ENCODE measurements around the gene ARHGEF3.

The ARHGEF3 gene

GRCh38 chr3:56747150-56747549 lies 54.6 kb downstream of the ARHGEF3 start:
- H3K4me1 ChIP-seq (ENCODE audit: low read length) = no peaks in the 10 kb centered on the region

DNA sequence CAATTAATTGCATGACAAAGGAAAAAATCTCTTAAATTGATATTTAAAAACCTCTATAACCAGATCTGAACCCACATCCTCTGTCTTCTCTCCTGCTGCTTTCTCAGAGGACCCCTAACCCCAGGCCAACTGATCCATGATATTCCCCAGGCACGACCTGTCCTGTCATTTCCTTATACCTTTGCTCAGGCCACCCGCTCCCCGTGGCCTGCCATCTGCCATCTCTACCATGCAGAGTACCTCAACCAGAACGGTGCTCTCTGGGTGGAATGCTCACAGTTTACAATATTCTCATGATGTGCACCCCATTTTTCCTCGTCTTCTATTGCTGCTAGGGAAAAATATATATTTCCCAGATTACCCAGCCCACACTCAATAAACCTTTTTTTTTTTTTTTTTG lies 57.7 kb downstream of the ARHGEF3 start:
- H3K9ac ChIP-seq (ENCODE audit: low read length) = no peak overlapping the region
- DNase-seq = no peak
- no peak overlapping the region for H3K4me2 ChIP-seq (ENCODE audit: low read depth, low read length)
- no peaks in the 10 kb centered on the region for H4K20me1 ChIP-seq (ENCODE audit: insufficient read depth, low read length)
- no peak overlapping the region for H3K4me3 ChIP-seq (ENCODE audit: low read length)
- no peaks in the 10 kb centered on the region for H3K9me2 ChIP-seq (replicated peaks; ENCODE audit: insufficient read depth, low read length)
- H3K27ac ChIP-seq (ENCODE audit: low read length) = no peak overlapping the region
- H2AFZ ChIP-seq (ENCODE audit: low read length) = no peak overlapping the region
- H3K27me3 ChIP-seq (replicated peaks; ENCODE audit: insufficient read depth, low read length) = no peaks in the 10 kb centered on the region
- H3K9me3 ChIP-seq (replicated peaks; ENCODE audit: insufficient read depth, low read length) = no peaks in the 10 kb centered on the region
- no peaks in the 10 kb centered on the region for H3F3A ChIP-seq (ENCODE audit: insufficient read depth, low read length)
- no peaks in the 10 kb centered on the region for H3K4me1 ChIP-seq (ENCODE audit: low read length)
- H3K36me3 ChIP-seq (replicated peaks; ENCODE audit: insufficient read depth, low read length) = no peaks in the 10 kb centered on the region
- no peak for TF ChIP-seq EZH2phosphoT487 (IDR thresholded peaks at IDR 0.05; ENCODE audit: low read length)
- no peak for TF ChIP-seq EZH2 (optimal IDR thresholded peaks at IDR 0.05; ENCODE audit: low read depth, low read length)
- no peak for TF ChIP-seq CTCF (IDR thresholded peaks at IDR 0.05; ENCODE audit: low read length)
- H3K79me2 ChIP-seq (ENCODE audit: low read length) = no peaks in the 10 kb centered on the region

More at GRCh38 chr3:56747150-56747549, 54.6 kb downstream of the ARHGEF3 start:
- no peak for DNase-seq
- Histone ChIP-seq H3K36me3 (replicated peaks; ENCODE audit: insufficient read depth, low read length) (0 out of 2 replicates have a peak, but pooled peaks cover 2% of the 10 kb centered on the region), H3K4me2 (ENCODE audit: low read depth, low read length) (no peak overlapping the region), H3K9me2 (replicated peaks; ENCODE audit: insufficient read depth, low read length) (no peaks in the 10 kb centered on the region), H3F3A (ENCODE audit: insufficient read depth, low read length) (no peaks in the 10 kb centered on the region), H3K9ac (ENCODE audit: low read length) (no peak overlapping the region), H3K27me3 (replicated peaks; ENCODE audit: insufficient read depth, low read length) (no peaks in the 10 kb centered on the region), H2AFZ (ENCODE audit: low read length) (no peak overlapping the region), H3K27ac (ENCODE audit: low read length) (no peak overlapping the region), H3K79me2 (ENCODE audit: low read length) (no peaks in the 10 kb centered on the region), H4K20me1 (ENCODE audit: insufficient read depth, low read length) (no peaks in the 10 kb centered on the region), H3K9me3 (replicated peaks; ENCODE audit: insufficient read depth, low read length) (no peaks in the 10 kb centered on the region), H3K4me3 (ENCODE audit: low read length) (no peak overlapping the region)
- TF ChIP-seq CTCF (IDR thresholded peaks at IDR 0.05; ENCODE audit: low read length) (no peak), EZH2phosphoT487 (IDR thresholded peaks at IDR 0.05; ENCODE audit: low read length) (no peak), EZH2 (optimal IDR thresholded peaks at IDR 0.05; ENCODE audit: low read depth, low read length) (no peak)

GRCh38 chr3:56742887-56743286 lies 58.9 kb downstream of the ARHGEF3 start:
- no peaks in the 10 kb centered on the region for H3K79me2 ChIP-seq (ENCODE audit: low read length)
- H2AFZ ChIP-seq (ENCODE audit: low read length) = no peak overlapping the region
- no peak overlapping the region for H3K4me2 ChIP-seq (ENCODE audit: low read depth, low read length)
- H3K36me3 ChIP-seq (replicated peaks; ENCODE audit: insufficient read depth, low read length) = no peaks in the 10 kb centered on the region
- no peaks in the 10 kb centered on the region for H4K20me1 ChIP-seq (ENCODE audit: insufficient read depth, low read length)
- no peaks in the 10 kb centered on the region for H3K9me2 ChIP-seq (replicated peaks; ENCODE audit: insufficient read depth, low read length)
- H3K9me3 ChIP-seq (replicated peaks; ENCODE audit: insufficient read depth, low read length) = no peaks in the 10 kb centered on the region
- no peaks in the 10 kb centered on the region for H3K27me3 ChIP-seq (replicated peaks; ENCODE audit: insufficient read depth, low read length)
- H3F3A ChIP-seq (ENCODE audit: insufficient read depth, low read length) = no peaks in the 10 kb centered on the region
- H3K4me1 ChIP-seq (ENCODE audit: low read length) = no peaks in the 10 kb centered on the region
- no peak overlapping the region for H3K4me3 ChIP-seq (ENCODE audit: low read length)
- no peak for DNase-seq
- no peak for TF ChIP-seq EZH2 (optimal IDR thresholded peaks at IDR 0.05; ENCODE audit: low read depth, low read length)
- no peak for TF ChIP-seq EZH2phosphoT487 (IDR thresholded peaks at IDR 0.05; ENCODE audit: low read length)
- no peak for TF ChIP-seq CTCF (IDR thresholded peaks at IDR 0.05; ENCODE audit: low read length)
- H3K27ac ChIP-seq (ENCODE audit: low read length) = no peak overlapping the region
- H3K9ac ChIP-seq (ENCODE audit: low read length) = no peak overlapping the region

Measured in MM.1S (cell line).